Measurements from ENCODE around the gene C2CD4A.

C2CD4A gene

GRCh38 chr15:62094388-62094787 is 27.6 kb downstream of the C2CD4A start:
- Histone ChIP-seq H4K91ac (ENCODE audit: low read depth, low read length) (no peak overlapping the region), H2BK5ac (ENCODE audit: low read depth, low read length, poor library complexity) (no peak overlapping the region), H3K9ac (ENCODE audit: low read length) (no peak overlapping the region), H2BK12ac (ENCODE audit: low read length) (no peak overlapping the region), H4K8ac (ENCODE audit: low read depth, low read length) (peak overlapping the region; percentile 77), H2AK5ac (ENCODE audit: low read length) (no peak overlapping the region), H2BK120ac (ENCODE audit: insufficient read depth, low read length, poor library complexity) (no peak overlapping the region), H3K4me3 (ENCODE audit: low read depth, low read length) (no peak overlapping the region), H3K4me2 (ENCODE audit: low read length) (no peak overlapping the region), H3K79me2 (ENCODE audit: control insufficient read depth, insufficient read depth, low read length, poor library complexity) (no peaks in the 10 kb centered on the region), H2AFZ (ENCODE audit: insufficient read depth, low read length, poor library complexity) (no peak overlapping the region), H3K23ac (ENCODE audit: low read length) (no peak overlapping the region), H3K9me3 (ENCODE audit: insufficient read depth, low read depth, low read length) (no peaks in the 10 kb centered on the region), H3K14ac (ENCODE audit: low read length) (no peak overlapping the region), H3K18ac (ENCODE audit: low read length) (no peak overlapping the region), H3K36me3 (ENCODE audit: control insufficient read depth in 1 of 2, insufficient read depth in 2 of 2, low read length in 2 of 2) (no peaks in the 10 kb centered on the region), H3K79me1 (ENCODE audit: low read length) (no peaks in the 10 kb centered on the region), H3K4me1 (ENCODE audit: control insufficient read depth in 1 of 2, insufficient read depth in 2 of 2, low read length in 2 of 2) (no peaks in the 10 kb centered on the region), H3K27me3 (ENCODE audit: insufficient read depth, low read length) (no peaks in the 10 kb centered on the region), H3K4ac (ENCODE audit: low read depth, low read length) (no peak overlapping the region), H4K12ac (ENCODE audit: low read depth, low read length) (no peak overlapping the region), H3K27ac (ENCODE audit: low read depth, low read length) (no peak overlapping the region)
- no peak for DNase-seq
- WGBS (ENCODE audit: extremely low coverage, insufficient coverage, insufficient read length): no CpG with 5 or more reads among the region's 7 CpGs

GRCh38 chr15:62099094-62099601 is 32.4 kb downstream of the C2CD4A start:
- no peak overlapping the region for H2BK120ac ChIP-seq (ENCODE audit: insufficient read depth, low read length, poor library complexity)
- no peak overlapping the region for H3K18ac ChIP-seq (ENCODE audit: low read length)
- peak in 1 of 2 donors; percentile 12 for DNase-seq
- no peak overlapping the region for H2AK5ac ChIP-seq (ENCODE audit: low read length)
- no peaks in the 10 kb centered on the region for H3K79me2 ChIP-seq (ENCODE audit: control insufficient read depth, insufficient read depth, low read length, poor library complexity)
- H3K4me2 ChIP-seq (ENCODE audit: low read length): no peak overlapping the region
- no peak overlapping the region for H3K27ac ChIP-seq (ENCODE audit: low read depth, low read length)
- no peak overlapping the region for H2BK5ac ChIP-seq (ENCODE audit: low read depth, low read length, poor library complexity)
- no peak overlapping the region for H4K8ac ChIP-seq (ENCODE audit: low read depth, low read length)
- H2AFZ ChIP-seq (ENCODE audit: insufficient read depth, low read length, poor library complexity): no peak overlapping the region
- no peak overlapping the region for H3K4me3 ChIP-seq (ENCODE audit: low read depth, low read length)
- no peak overlapping the region for H3K9ac ChIP-seq (ENCODE audit: low read length)
- no peak overlapping the region for H4K91ac ChIP-seq (ENCODE audit: low read depth, low read length)
- no peak overlapping the region for H3K23ac ChIP-seq (ENCODE audit: low read length)
- H3K4me1 ChIP-seq (ENCODE audit: control insufficient read depth in 1 of 2, insufficient read depth in 2 of 2, low read length in 2 of 2): no peaks in the 10 kb centered on the region
- H3K4ac ChIP-seq (ENCODE audit: low read depth, low read length): no peak overlapping the region
- WGBS (ENCODE audit: extremely low coverage, insufficient coverage, insufficient read length): no CpG with 5 or more reads among the region's 7 CpGs
- no peak overlapping the region for H3K14ac ChIP-seq (ENCODE audit: low read length)
- no peaks in the 10 kb centered on the region for H3K27me3 ChIP-seq (ENCODE audit: insufficient read depth, low read length)
- no peaks in the 10 kb centered on the region for H3K79me1 ChIP-seq (ENCODE audit: low read length)
- no peak overlapping the region for H4K12ac ChIP-seq (ENCODE audit: low read depth, low read length)
- H3K9me3 ChIP-seq (ENCODE audit: insufficient read depth, low read depth, low read length): no peaks in the 10 kb centered on the region
- H3K36me3 ChIP-seq (ENCODE audit: control insufficient read depth in 1 of 2, insufficient read depth in 2 of 2, low read length in 2 of 2): no peaks in the 10 kb centered on the region
- no peak overlapping the region for H2BK12ac ChIP-seq (ENCODE audit: low read length)

GRCh38 chr15:62103431-62103830 is 36.7 kb downstream of the C2CD4A start:
- H4K91ac ChIP-seq (ENCODE audit: low read depth, low read length): no peak overlapping the region
- no peak overlapping the region for H3K4ac ChIP-seq (ENCODE audit: low read depth, low read length)
- no peak overlapping the region for H3K27ac ChIP-seq (ENCODE audit: low read depth, low read length)
- H2BK120ac ChIP-seq (ENCODE audit: insufficient read depth, low read length, poor library complexity): no peak overlapping the region
- H4K8ac ChIP-seq (ENCODE audit: low read depth, low read length): no peak overlapping the region
- H2AFZ ChIP-seq (ENCODE audit: insufficient read depth, low read length, poor library complexity): no peak overlapping the region
- H3K4me1 ChIP-seq (ENCODE audit: control insufficient read depth in 1 of 2, insufficient read depth in 2 of 2, low read length in 2 of 2): peaks cover 0 to 2% of the 10 kb centered on the region in 2 experiments
- no peak overlapping the region for H3K4me3 ChIP-seq (ENCODE audit: low read depth, low read length)
- H4K12ac ChIP-seq (ENCODE audit: low read depth, low read length): no peak overlapping the region
- no peak overlapping the region for H3K9ac ChIP-seq (ENCODE audit: low read length)
- no peak overlapping the region for H2AK5ac ChIP-seq (ENCODE audit: low read length)
- H3K18ac ChIP-seq (ENCODE audit: low read length): no peak overlapping the region
- no peaks in the 10 kb centered on the region for H3K36me3 ChIP-seq (ENCODE audit: control insufficient read depth in 1 of 2, insufficient read depth in 2 of 2, low read length in 2 of 2)
- no peak overlapping the region for H3K23ac ChIP-seq (ENCODE audit: low read length)
- H3K79me1 ChIP-seq (ENCODE audit: low read length): no peaks in the 10 kb centered on the region
- no peak overlapping the region for H2BK5ac ChIP-seq (ENCODE audit: low read depth, low read length, poor library complexity)
- no peak overlapping the region for H2BK12ac ChIP-seq (ENCODE audit: low read length)
- H3K14ac ChIP-seq (ENCODE audit: low read length): no peak overlapping the region
- H3K4me2 ChIP-seq (ENCODE audit: low read length): no peak overlapping the region
- no peaks in the 10 kb centered on the region for H3K27me3 ChIP-seq (ENCODE audit: insufficient read depth, low read length)
- no peak for DNase-seq
- no peaks in the 10 kb centered on the region for H3K79me2 ChIP-seq (ENCODE audit: control insufficient read depth, insufficient read depth, low read length, poor library complexity)
- WGBS (ENCODE audit: extremely low coverage, insufficient coverage, insufficient read length): no CpG with 5 or more reads among the region's 7 CpGs
- no peaks in the 10 kb centered on the region for H3K9me3 ChIP-seq (ENCODE audit: insufficient read depth, low read depth, low read length)

- Histone ChIP-seq H3K18ac (ENCODE audit: low read length) (no peak overlapping the region), H2AFZ (ENCODE audit: insufficient read depth, low read length, poor library complexity) (no peak overlapping the region), H3K4me2 (ENCODE audit: low read length) (no peak overlapping the region), H4K8ac (ENCODE audit: low read depth, low read length) (no peak overlapping the region), H3K4me1 (ENCODE audit: control insufficient read depth in 1 of 2, insufficient read depth in 2 of 2, low read length in 2 of 2) (peaks cover 0 to 2% of the 10 kb centered on the region in 2 experiments), H2AK5ac (ENCODE audit: low read length) (no peak overlapping the region), H3K9me3 (ENCODE audit: insufficient read depth, low read depth, low read length) (no peaks in the 10 kb centered on the region), H3K4me3 (ENCODE audit: low read depth, low read length) (no peak overlapping the region), H4K12ac (ENCODE audit: low read depth, low read length) (no peak overlapping the region), H3K4ac (ENCODE audit: low read depth, low read length) (no peak overlapping the region), H3K14ac (ENCODE audit: low read length) (no peak overlapping the region), H2BK12ac (ENCODE audit: low read length) (no peak overlapping the region), H3K36me3 (ENCODE audit: control insufficient read depth in 1 of 2, insufficient read depth in 2 of 2, low read length in 2 of 2) (no peaks in the 10 kb centered on the region), H4K91ac (ENCODE audit: low read depth, low read length) (no peak overlapping the region), H3K27ac (ENCODE audit: low read depth, low read length) (no peak overlapping the region), H3K9ac (ENCODE audit: low read length) (no peak overlapping the region), H3K23ac (ENCODE audit: low read length) (no peak overlapping the region), H3K79me2 (ENCODE audit: control insufficient read depth, insufficient read depth, low read length, poor library complexity) (no peaks in the 10 kb centered on the region), H3K79me1 (ENCODE audit: low read length) (no peaks in the 10 kb centered on the region), H3K27me3 (ENCODE audit: insufficient read depth, low read length) (no peaks in the 10 kb centered on the region), H2BK5ac (ENCODE audit: low read depth, low read length, poor library complexity) (no peak overlapping the region), H2BK120ac (ENCODE audit: insufficient read depth, low read length, poor library complexity) (no peak overlapping the region)
- no CpG with 5 or more reads among the region's 3 CpGs for WGBS (ENCODE audit: extremely low coverage, insufficient coverage, insufficient read length)
- no peak for DNase-seq
Observed at GRCh38 chr15:62104401-62104800, 37.6 kb downstream of the C2CD4A start.

All from trophoblast cell (in vitro differentiated cells and primary cell).